Astrocyte (in vitro differentiated cells and primary cell): ENCODE measurements around the gene CNTF. TPM values are rescaled to one million over a fixed set of nuclear protein-coding genes. Genes with fewer than 3 reads are reported as not detected.
A peak's percentile ranks its signal among the peaks of the same experiment; 100 is the strongest.

Experiments
- DNase-seq: peaks from one replicate; pipeline ENCODE4 v3.0.0-alpha.2; 2010; ENCODE audit warnings: low read depth
- FAIRE-seq: peaks from 2 replicates; lab custom pipeline; 2011; peaks lifted over from hg19 to GRCh38; lab: Jason Lieb, UNC
- H2AFZ ChIP-seq: 2 replicates; pipeline ENCODE4 v1.6.0; 2012; ENCODE audit warnings: low read depth, low read length, inconsistent platforms
- H3K27ac ChIP-seq: 2 replicates; pipeline ENCODE4 v1.5.1; 2011; ENCODE audit warnings: low read depth, low read length, inconsistent platforms
- H3K27me3 ChIP-seq: 2 replicates; pipeline ENCODE4 v1.6.0; 2011; ENCODE audit warnings: low read length, inconsistent platforms; ENCODE audit not compliant: insufficient read depth
- H3K36me3 ChIP-seq: 2 replicates; pipeline ENCODE4 v1.5.1; 2011; ENCODE audit warnings: low read length, inconsistent platforms; ENCODE audit not compliant: insufficient read depth
- H3K4me1 ChIP-seq: 2 replicates; pipeline ENCODE4 v1.5.1; 2011; ENCODE audit warnings: low read length, inconsistent platforms; ENCODE audit not compliant: insufficient read depth
- H3K4me2 ChIP-seq: 2 replicates; pipeline ENCODE4 v1.6.0; 2012; ENCODE audit warnings: low read length, inconsistent platforms
- H3K4me3 ChIP-seq: 2 replicates; pipeline ENCODE4 v1.5.1; 2011; ENCODE audit warnings: low read depth, mild to moderate bottlenecking, low read length, inconsistent platforms; ENCODE audit not compliant: insufficient read depth
- H3K79me2 ChIP-seq: 2 replicates; pipeline ENCODE4 v1.6.0; 2012; ENCODE audit warnings: mild to moderate bottlenecking, low read length, inconsistent platforms; ENCODE audit not compliant: insufficient read depth
- H3K9ac ChIP-seq: 2 replicates; pipeline ENCODE4 v1.6.0; 2012; ENCODE audit warnings: mild to moderate bottlenecking, low read length, inconsistent platforms
- H3K9me3 ChIP-seq: 2 replicates; pipeline ENCODE4 v1.5.1; 2012; ENCODE audit warnings: low read depth, mild to moderate bottlenecking, low read length, inconsistent platforms; ENCODE audit not compliant: insufficient read depth
- H4K20me1 ChIP-seq: 2 replicates; pipeline ENCODE4 v1.6.0; 2012; ENCODE audit warnings: low read length, inconsistent platforms; ENCODE audit not compliant: insufficient read depth
- H3K27ac Mint-ChIP-seq: one replicate; pipeline ENCODE4 v1.8.0; 2021; ENCODE audit warnings: mild to moderate bottlenecking, mixed read lengths; ENCODE audit not compliant: unreplicated experiment
- H3K27me3 Mint-ChIP-seq: one replicate; pipeline ENCODE4 v1.8.0; 2021; ENCODE audit warnings: low read depth, mixed read lengths; ENCODE audit not compliant: unreplicated experiment
- H3K36me3 Mint-ChIP-seq: one replicate; pipeline ENCODE4 v1.8.0; 2021; ENCODE audit warnings: low read depth, mixed read lengths; ENCODE audit not compliant: unreplicated experiment
- H3K4me1 Mint-ChIP-seq: one replicate; pipeline ENCODE4 v1.8.0; 2021; ENCODE audit warnings: low read depth, mixed read lengths; ENCODE audit not compliant: unreplicated experiment
- H3K4me3 Mint-ChIP-seq: one replicate; pipeline ENCODE4 v1.8.0; 2021; ENCODE audit warnings: mild to moderate bottlenecking, moderate library complexity, mixed read lengths; ENCODE audit not compliant: unreplicated experiment
- H3K9me3 Mint-ChIP-seq: one replicate; pipeline ENCODE4 v1.8.0; 2021; ENCODE audit warnings: mild to moderate bottlenecking, mixed read lengths; ENCODE audit not compliant: unreplicated experiment
- CTCF ChIP-seq: IDR thresholded peaks from 2 replicates; pipeline ENCODE4 v1.5.1; 2011; ENCODE audit warnings: low read depth, mild to moderate bottlenecking, inconsistent platforms, low read length, moderate library complexity; ENCODE audit not compliant: insufficient read depth
- EZH2 ChIP-seq: IDR thresholded peaks from 2 replicates; pipeline ENCODE4 v1.6.1; 2012; ENCODE audit warnings: mild to moderate bottlenecking, low read length, inconsistent platforms; ENCODE audit not compliant: insufficient read depth
- total RNA-seq: library from RNA; stranded (reverse); gene quantifications from 2 replicates; pipeline ENCODE4 v1.2.1, GENCODE V29; 2021

The CNTF gene
- total RNA-seq, 1 donor from 2014 or later, result 1.4 TPM

GRCh38 chr11:58652726-58653280 lies 30.3 kb downstream of the CNTF start:
- H3K9ac ChIP-seq, result no peak overlapping the region
- no peak overlapping the region for H3K27ac Mint-ChIP-seq
- no peaks in the 10 kb centered on the region for H3K36me3 Mint-ChIP-seq
- no peak overlapping the region for H3K4me3 ChIP-seq
- no peak overlapping the region for H2AFZ ChIP-seq
- H3K9me3 ChIP-seq, result no peaks in the 10 kb centered on the region
- H3K36me3 ChIP-seq, result no peaks in the 10 kb centered on the region
- no peaks in the 10 kb centered on the region for H3K79me2 ChIP-seq
- TF ChIP-seq EZH2 (no peak), CTCF (no peak)
- no peaks in the 10 kb centered on the region for H4K20me1 ChIP-seq
- H3K27ac ChIP-seq, result no peak overlapping the region
- H3K27me3 Mint-ChIP-seq, result peaks cover 3% of the 10 kb centered on the region
- DNase-seq (no peak), FAIRE-seq (no peak)
- no peaks in the 10 kb centered on the region for H3K9me3 Mint-ChIP-seq
- no peaks in the 10 kb centered on the region for H3K4me1 ChIP-seq
- H3K4me1 Mint-ChIP-seq, result no peaks in the 10 kb centered on the region
- H3K4me3 Mint-ChIP-seq, result no peak overlapping the region
- no peak overlapping the region for H3K4me2 ChIP-seq
- peaks cover 4% of the 10 kb centered on the region for H3K27me3 ChIP-seq

- no peak overlapping the region for H3K4me3 Mint-ChIP-seq
- DNase-seq, result peak; percentile 46
- H3K27ac Mint-ChIP-seq, result no peak overlapping the region
- no peaks in the 10 kb centered on the region for H3K79me2 ChIP-seq
- H3K4me1 ChIP-seq, result no peaks in the 10 kb centered on the region
- no peaks in the 10 kb centered on the region for H4K20me1 ChIP-seq
- no peaks in the 10 kb centered on the region for H3K36me3 Mint-ChIP-seq
- H2AFZ ChIP-seq, result no peak overlapping the region
- peaks cover 3% of the 10 kb centered on the region for H3K27me3 Mint-ChIP-seq
- H3K36me3 ChIP-seq, result no peaks in the 10 kb centered on the region
- H3K4me2 ChIP-seq, result no peak overlapping the region
- no peak overlapping the region for H3K4me3 ChIP-seq
- peaks cover 4% of the 10 kb centered on the region for H3K27me3 ChIP-seq
- no peak overlapping the region for H3K9ac ChIP-seq
- no peaks in the 10 kb centered on the region for H3K9me3 ChIP-seq
- H3K4me1 Mint-ChIP-seq, result no peaks in the 10 kb centered on the region
- peak; percentile 55 for FAIRE-seq
- no peak overlapping the region for H3K27ac ChIP-seq
- no peaks in the 10 kb centered on the region for H3K9me3 Mint-ChIP-seq
- TF ChIP-seq EZH2 (no peak), CTCF (peak; percentile 88)
Measured at GRCh38 chr11:58654079-58654907, 31.8 kb downstream of the CNTF start.

GRCh38 chr11:58654908-58655296 lies 32.4 kb downstream of the CNTF start:
- Mint-ChIP-seq H3K27ac (no peak overlapping the region), H3K4me3 (no peak overlapping the region), H3K27me3 (peaks cover 3% of the 10 kb centered on the region), H3K36me3 (no peaks in the 10 kb centered on the region), H3K9me3 (no peaks in the 10 kb centered on the region), H3K4me1 (no peaks in the 10 kb centered on the region)
- Histone ChIP-seq H3K9ac (no peak overlapping the region), H3K27me3 (peaks cover 4% of the 10 kb centered on the region), H3K9me3 (no peaks in the 10 kb centered on the region), H4K20me1 (no peaks in the 10 kb centered on the region), H2AFZ (no peak overlapping the region), H3K27ac (no peak overlapping the region), H3K36me3 (no peaks in the 10 kb centered on the region), H3K4me1 (no peaks in the 10 kb centered on the region), H3K4me2 (no peak overlapping the region), H3K4me3 (no peak overlapping the region), H3K79me2 (no peaks in the 10 kb centered on the region)
- no peak for TF ChIP-seq EZH2
- no peak for TF ChIP-seq CTCF
- FAIRE-seq (no peak), DNase-seq (no peak)
